Sigmoid colon (tissue), 4 donors: ENCODE measurements around the gene LONRF3.

ENCODE experiments used
- EP300 ChIP-seq, 4 donors: sonication (generic); formaldehyde crosslinking; IDR thresholded peaks; one replicate each; pipeline ENCODE4 v1.6.1; 2017; ENCODE audit warnings: antibody characterized with exemption in 4 of 4
- POLR2A ChIP-seq, 2 donors: fragments of 450-650 bp; IDR thresholded peaks; one replicate each; pipeline ENCODE4 v1.6.1; 2016; ENCODE audit warnings: antibody characterized with exemption in 2 of 2, mild to moderate bottlenecking in 2 of 2, moderate library complexity in 2 of 2
- POLR2AphosphoS5 ChIP-seq, 4 donors: sonication (generic); formaldehyde crosslinking; IDR thresholded peaks; one replicate each; pipeline ENCODE4 v1.6.1; 2017; ENCODE audit warnings: antibody characterized with exemption in 4 of 4
- TF ChIP-seq, protein P1 (sequence below), 4 experiments: fragments of 450-650 bp in 3 of 4; fragments of 200-600 bp in 1 of 4; IDR thresholded peaks; one replicate each; pipeline ENCODE4 v1.5.1; 2016 to 2019; ENCODE audit warnings: antibody characterized with exemption in 4 of 4, mild to moderate bottlenecking in 3 of 4, moderate library complexity in 2 of 4

DNA sequence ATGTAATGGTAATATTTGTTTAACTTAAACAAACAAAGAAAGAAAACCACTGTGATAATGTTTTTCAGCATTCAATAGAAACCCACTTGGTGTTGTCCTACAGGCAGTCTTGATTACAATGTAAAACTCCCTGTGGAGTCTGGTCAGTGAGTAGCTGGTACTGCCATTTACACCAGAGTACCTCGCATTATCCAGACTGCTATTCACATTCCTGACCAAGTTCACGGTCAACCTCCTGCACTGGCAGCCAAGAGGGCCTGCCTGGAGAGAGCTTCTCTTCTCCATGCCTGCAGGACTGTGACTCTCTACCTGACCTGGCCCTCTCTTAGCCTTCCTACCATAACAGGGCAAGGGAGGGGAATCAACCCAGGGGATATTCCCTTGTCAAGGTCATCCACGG, 2.9 kb upstream of the LONRF3 start:
- TF ChIP-seq POLR2A (IDR thresholded peaks at IDR 0.05) (no peak), POLR2AphosphoS5 (IDR thresholded peaks at IDR 0.05) (no peak), EP300 (IDR thresholded peaks at IDR 0.05) (no peak)
- TF ChIP-seq, protein P1, sequence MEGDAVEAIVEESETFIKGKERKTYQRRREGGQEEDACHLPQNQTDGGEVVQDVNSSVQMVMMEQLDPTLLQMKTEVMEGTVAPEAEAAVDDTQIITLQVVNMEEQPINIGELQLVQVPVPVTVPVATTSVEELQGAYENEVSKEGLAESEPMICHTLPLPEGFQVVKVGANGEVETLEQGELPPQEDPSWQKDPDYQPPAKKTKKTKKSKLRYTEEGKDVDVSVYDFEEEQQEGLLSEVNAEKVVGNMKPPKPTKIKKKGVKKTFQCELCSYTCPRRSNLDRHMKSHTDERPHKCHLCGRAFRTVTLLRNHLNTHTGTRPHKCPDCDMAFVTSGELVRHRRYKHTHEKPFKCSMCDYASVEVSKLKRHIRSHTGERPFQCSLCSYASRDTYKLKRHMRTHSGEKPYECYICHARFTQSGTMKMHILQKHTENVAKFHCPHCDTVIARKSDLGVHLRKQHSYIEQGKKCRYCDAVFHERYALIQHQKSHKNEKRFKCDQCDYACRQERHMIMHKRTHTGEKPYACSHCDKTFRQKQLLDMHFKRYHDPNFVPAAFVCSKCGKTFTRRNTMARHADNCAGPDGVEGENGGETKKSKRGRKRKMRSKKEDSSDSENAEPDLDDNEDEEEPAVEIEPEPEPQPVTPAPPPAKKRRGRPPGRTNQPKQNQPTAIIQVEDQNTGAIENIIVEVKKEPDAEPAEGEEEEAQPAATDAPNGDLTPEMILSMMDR (IDR thresholded peaks at IDR 0.05) = no peak
